WI38 (cell line): ENCODE results near the gene UNC13B.
"Not testable (repeated sequence)": the region's sequence is repeated elsewhere in the genome, so short reads cannot be mapped to it uniquely, and the experiment has no call there.

ENCODE experiments used
- H3K4me3 ChIP-seq: 2 replicates; pipeline ENCODE4 v1.5.1; 2011; ENCODE audit warnings: low read depth, mild to moderate bottlenecking, control low read depth, low read length
- TF ChIP-seq, protein P1 (sequence below): IDR thresholded peaks from 2 replicates; pipeline ENCODE4 v1.5.1; 2012; ENCODE audit warnings: low read depth, mild to moderate bottlenecking, control low read depth, low read length

Gene UNC13B

DNA sequence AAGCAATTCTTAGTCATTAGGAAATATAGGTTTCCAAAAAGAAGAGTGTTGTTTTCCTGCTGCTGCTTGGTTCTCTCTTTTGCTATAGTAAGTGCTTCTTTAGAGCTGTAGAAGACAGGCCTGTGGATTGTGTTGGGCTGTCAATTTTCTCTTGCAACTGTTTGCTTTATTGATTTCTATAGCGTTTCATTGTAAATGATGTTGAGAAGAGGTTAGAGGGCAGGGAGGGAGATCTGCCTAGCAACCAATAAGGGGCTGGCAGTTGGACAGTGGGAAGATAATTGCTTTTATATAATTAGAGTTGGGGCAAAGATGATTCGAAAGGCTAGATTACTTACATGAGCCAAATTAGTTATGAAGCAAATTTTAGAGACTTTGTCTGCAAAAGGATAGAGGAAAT lies 11.1 kb downstream of the UNC13B start:
- no peak overlapping the region for H3K4me3 ChIP-seq
- TF ChIP-seq, protein P1, sequence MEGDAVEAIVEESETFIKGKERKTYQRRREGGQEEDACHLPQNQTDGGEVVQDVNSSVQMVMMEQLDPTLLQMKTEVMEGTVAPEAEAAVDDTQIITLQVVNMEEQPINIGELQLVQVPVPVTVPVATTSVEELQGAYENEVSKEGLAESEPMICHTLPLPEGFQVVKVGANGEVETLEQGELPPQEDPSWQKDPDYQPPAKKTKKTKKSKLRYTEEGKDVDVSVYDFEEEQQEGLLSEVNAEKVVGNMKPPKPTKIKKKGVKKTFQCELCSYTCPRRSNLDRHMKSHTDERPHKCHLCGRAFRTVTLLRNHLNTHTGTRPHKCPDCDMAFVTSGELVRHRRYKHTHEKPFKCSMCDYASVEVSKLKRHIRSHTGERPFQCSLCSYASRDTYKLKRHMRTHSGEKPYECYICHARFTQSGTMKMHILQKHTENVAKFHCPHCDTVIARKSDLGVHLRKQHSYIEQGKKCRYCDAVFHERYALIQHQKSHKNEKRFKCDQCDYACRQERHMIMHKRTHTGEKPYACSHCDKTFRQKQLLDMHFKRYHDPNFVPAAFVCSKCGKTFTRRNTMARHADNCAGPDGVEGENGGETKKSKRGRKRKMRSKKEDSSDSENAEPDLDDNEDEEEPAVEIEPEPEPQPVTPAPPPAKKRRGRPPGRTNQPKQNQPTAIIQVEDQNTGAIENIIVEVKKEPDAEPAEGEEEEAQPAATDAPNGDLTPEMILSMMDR, result no peak

DNA sequence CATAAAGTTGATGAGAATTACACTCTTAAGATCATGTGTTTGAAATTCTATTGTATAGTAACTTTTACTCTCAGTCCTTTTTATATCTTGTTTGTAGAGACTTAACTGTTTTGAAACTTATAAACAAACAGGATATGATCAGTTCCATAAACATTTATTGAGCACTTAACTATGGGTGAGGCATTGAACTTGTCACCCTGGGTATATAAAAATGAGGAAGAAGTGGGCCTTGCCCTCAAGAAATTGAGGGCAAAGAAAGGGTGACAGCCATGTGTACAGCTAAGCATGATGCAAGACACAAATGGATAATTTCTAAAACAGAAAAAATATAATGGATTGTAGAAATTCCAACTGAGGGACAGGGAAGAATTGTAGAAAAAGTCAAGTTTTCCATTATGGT lies 15.7 kb downstream of the UNC13B start:
- TF ChIP-seq, protein P1, result no peak

DNA sequence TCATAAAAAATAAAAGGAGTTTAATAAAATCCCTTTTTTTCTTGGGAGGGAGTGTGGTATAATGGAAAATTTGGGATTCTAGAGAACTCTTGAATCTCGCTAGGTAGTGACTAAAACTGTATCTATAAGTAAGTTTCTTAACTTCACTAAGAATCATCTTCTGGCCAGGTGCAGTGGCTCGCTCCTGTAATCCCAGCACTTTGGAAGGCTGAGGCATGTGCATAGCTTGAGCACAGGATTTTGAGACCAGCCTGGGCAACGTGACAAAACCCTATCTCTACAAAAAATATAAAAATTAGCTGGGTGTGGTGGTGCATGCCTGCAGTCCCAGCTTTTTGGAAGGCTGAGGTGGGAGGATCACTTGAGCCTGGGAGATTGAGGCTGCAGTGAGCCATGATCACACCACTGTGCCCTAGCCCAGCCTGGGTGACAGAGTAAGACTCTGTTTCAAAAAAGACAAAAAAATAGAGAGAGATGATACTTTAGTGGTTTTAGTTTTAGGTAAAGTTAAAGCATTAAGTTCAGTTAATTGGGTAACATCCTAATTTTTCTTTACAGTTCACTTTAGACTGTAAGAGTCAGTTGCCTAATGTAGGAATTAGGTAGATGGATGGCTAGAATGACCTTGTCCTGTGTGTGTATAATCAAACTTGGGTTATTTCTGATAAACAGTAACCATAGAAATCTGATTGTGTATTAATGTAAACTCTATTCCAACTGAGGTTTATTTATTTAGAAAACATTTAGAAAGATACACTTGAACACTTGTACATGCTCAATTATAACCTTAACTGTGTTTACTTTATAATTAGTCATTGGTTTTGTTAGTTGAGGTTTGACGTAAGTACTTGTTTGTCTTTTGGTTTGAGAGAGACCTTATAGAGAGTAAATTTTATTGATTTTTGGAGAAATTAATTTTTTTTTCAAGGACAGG lies 17.8 kb downstream of the UNC13B start:
- TF ChIP-seq, protein P1, result no peak
- no peak overlapping the region for H3K4me3 ChIP-seq

More for the DNA sequence above, 15.7 kb downstream of the UNC13B start:
- no peak overlapping the region for H3K4me3 ChIP-seq

DNA sequence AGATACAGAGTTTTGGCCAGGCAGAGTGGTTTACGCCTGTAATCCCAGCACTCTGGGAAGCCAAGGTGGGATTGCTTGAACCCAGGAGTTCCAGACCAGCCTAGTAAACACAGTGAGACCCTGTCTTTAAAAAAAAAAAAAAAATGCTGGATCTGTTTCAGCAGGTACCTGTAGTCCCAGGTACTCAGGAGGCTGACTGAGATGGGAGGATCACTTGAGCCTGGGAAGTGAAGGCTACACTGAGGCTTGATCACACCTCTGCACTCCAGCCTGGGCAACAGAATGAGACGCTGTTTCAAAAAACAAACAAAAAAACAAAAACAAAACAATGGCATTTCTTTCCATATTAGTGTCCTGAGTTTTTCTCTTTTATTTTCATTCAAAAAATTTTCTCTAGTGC lies 19.0 kb downstream of the UNC13B start:
- H3K4me3 ChIP-seq, result no peak overlapping the region
- TF ChIP-seq, protein P1, result no peak

DNA sequence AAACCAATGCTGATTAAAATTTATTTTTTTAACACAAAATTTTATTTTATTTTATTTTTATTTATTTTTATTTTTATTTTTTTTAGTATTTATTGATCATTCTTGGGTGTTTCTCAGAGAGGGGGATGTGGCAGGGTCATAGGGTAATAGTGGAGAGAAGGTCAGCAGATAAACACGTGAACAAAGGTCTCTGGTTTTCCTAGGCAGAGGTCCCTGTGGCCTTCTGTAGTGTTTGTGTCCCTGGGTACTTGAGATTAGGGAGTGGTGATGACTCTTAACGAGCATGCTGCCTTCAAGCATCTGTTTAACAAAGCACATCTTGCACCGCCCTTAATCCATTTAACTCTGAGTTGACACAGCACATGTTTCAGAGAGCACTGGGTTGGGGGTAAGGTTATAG lies 20.6 kb downstream of the UNC13B start:
- H3K4me3 ChIP-seq, result not testable (repeated sequence)

DNA sequence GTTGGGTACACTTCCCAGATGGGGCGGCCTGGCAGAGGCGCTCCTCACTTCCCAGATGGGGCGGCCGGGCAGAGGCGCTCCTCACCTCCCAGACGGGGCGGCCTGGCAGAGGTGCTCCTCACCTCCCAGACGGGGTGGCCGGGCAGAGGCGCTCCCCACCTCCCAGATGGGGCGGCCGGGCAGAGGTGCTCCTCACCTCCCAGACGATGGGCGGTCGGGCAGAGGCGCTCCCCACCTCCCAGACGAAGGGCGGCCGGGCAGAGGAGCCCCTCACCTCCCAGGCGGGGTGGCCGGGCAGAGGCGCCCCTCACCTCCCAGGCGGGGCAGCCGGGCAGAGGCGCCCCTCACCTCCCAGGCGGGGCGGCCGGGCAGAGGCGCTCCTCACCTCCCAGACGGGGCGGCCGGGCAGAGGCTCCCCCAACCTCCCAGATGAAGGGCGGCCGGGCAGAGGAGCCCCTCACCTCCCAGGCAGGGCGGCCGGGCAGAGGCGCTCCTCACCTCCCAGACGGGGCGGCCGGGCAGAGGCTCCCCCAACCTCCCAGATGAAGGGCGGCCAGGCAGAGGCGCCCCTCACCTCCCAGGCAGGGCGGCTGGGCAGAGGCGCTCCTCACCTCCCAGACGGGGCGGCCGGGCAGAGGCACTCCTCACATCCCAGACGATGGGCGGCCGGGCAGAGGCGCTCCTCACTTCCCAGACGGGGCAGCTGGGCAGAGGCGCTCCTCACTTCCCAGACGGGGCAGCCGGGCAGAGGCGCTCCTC lies 21.4 kb downstream of the UNC13B start:
- H3K4me3 ChIP-seq, result not testable (repeated sequence)

DNA sequence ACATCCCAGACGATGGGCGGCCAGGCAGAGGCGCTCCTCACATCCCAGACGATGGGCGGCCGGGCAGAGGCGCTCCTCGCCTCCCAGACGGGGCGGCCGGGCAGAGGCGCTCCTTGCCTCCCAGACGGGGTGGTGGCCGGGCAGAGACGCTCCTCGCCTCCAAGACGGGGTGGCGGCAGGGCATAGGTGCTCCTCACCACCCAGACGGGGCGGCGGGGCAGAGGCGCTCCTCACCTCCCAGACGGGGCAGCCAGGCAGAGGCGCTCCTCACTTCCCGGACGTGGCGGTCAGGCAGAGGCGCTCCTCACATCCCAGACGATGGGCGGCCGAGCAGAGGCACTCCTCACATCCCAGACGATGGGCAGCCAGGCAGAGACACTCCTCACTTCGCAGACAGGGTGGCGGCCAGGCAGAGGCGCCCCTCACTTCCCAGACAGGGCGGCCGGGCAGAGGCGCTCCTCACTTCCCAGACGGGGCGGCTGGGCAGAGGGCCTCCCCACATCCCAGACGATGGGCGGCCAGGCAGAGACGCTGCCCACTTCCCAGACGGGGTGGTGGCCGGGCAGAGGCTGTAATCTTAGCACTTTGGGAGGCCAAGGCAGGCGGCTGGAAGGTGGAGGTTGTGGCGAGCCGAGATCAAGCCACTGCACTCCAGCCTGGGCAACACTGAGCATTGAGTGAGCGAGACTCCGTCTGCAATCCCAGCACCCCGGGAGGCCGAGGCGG lies 22.1 kb downstream of the UNC13B start:
- H3K4me3 ChIP-seq, result not testable (repeated sequence)

DNA sequence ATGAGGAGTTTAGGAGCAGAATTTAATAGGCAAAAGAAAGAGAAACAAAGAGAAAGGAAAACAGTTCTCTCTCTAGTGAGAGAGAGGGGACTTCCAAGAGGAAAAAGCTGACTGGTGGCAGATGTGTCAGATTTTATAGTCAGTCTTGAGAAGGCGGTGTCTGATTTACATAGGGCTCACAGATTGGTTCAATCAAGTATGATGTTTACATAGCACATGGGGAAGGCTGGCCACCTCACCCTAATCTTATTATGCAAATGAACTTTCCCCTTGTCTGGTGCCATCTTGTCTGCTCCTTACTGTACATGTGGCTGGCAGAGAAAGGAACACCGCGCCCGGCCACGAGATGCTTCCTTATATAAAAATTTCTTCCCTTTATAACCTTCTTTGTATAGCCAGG lies 24.7 kb downstream of the UNC13B start:
- H3K4me3 ChIP-seq, result no peak overlapping the region
- TF ChIP-seq, protein P1, result no peak
